HAP-1 (cell line): Measurements from ENCODE around the gene CT47C1.
A peak's percentile ranks its signal among the peaks of the same experiment; 100 is the strongest.

Experiments used
- DNase-seq, 2 experiments: peaks; one replicate each; pipeline ENCODE4 v3.0.0-alpha.2; 2016 to 2020; ENCODE audit warnings: low spot score in 2 of 2
- H3K27me3 ChIP-seq: fragments of 250-450 bp; sonication (Bioruptor Pico); 2 replicates; pipeline ENCODE4 v1.5.1; 2020; ENCODE audit warnings: low read depth, mild to moderate bottlenecking, moderate library complexity
- H3K36me3 ChIP-seq: fragments of 250-450 bp; sonication (Bioruptor Pico); replicated peaks from 2 replicates; pipeline ENCODE4 v1.5.1; 2020; ENCODE audit warnings: mild to moderate bottlenecking
- H3K4me1 ChIP-seq: fragments of 250-450 bp; sonication (Bioruptor Pico); 2 replicates; pipeline ENCODE4 v1.5.1; 2020; ENCODE audit warnings: mild to moderate bottlenecking
- H3K4me3 ChIP-seq: fragments of 250-450 bp; sonication (Bioruptor Pico); 2 replicates; pipeline ENCODE4 v1.5.1; 2020; ENCODE audit warnings: mild to moderate bottlenecking, moderate library complexity
- H3K9me3 ChIP-seq: fragments of 250-450 bp; sonication (Bioruptor Pico); 2 replicates; pipeline ENCODE4 v1.5.1; 2020; ENCODE audit warnings: mild to moderate bottlenecking, moderate library complexity
- in situ Hi-C: fragments of 300-500 bp; cut with MboI; formaldehyde crosslinking; loops from 3 replicates; pipeline ENCODE4 v1.14.3; 2020; ENCODE audit warnings: low sequenced_read_pairs, inconsistent platforms, mixed read lengths

CT47C1 gene

GRCh38 chrX:119090627-119091026 lies 17.8 kb downstream of the CT47C1 start:
- no peaks in the 10 kb centered on the region for H3K4me1 ChIP-seq
- no peaks in the 10 kb centered on the region for H3K36me3 ChIP-seq
- H3K9me3 ChIP-seq, result no peaks in the 10 kb centered on the region
- no peak overlapping the region for H3K4me3 ChIP-seq
- H3K27me3 ChIP-seq, result peaks cover 6% of the 10 kb centered on the region
- in situ Hi-C loops, result no loop called here
- no peak for DNase-seq

DNA sequence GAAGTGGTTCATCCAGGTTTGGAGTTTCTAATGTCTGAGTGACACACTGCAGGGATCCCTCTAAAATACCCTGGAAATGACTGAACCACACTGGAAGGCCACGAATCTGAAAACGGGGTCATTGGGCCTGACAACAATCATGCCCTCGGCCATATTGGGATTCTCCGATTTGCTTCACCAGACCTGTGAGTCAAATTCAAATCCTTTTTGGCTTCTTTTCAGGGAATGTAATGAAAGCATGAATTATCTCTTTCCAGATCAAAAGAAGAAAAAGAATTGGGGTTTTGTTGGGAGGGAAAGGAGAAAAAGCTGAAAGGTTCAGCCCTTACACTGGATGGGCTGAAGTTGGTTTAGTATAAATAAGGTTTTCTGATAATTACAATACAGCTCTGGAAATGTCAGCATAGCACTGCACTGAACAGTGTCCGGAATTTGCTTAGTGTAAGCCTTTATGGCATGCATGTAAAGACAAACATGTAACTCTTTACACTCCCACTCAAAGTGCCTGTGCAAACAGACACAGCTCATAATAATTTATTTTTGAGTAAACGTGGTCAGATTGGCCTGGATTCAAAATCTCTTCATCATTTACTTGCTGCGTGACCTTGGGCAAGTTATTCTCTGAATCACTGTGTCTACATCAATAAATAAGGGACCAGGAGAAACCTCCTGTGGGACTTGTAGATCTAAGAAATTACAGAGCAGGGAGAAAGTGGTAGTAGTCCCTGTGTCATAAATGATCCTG lies 21.4 kb downstream of the CT47C1 start:
- in situ Hi-C loops, result no loop called here
- H3K4me3 ChIP-seq, result no peak overlapping the region
- DNase-seq, result no peak
- no peaks in the 10 kb centered on the region for H3K9me3 ChIP-seq
- no peaks in the 10 kb centered on the region for H3K36me3 ChIP-seq
- peaks cover 5% of the 10 kb centered on the region for H3K27me3 ChIP-seq
- H3K4me1 ChIP-seq, result no peaks in the 10 kb centered on the region

GRCh38 chrX:119094819-119095218 lies 22.0 kb downstream of the CT47C1 start:
- in situ Hi-C loops, result no loop called here
- H3K36me3 ChIP-seq, result no peaks in the 10 kb centered on the region
- peaks cover 6% of the 10 kb centered on the region for H3K27me3 ChIP-seq
- DNase-seq, result no peak
- no peaks in the 10 kb centered on the region for H3K4me1 ChIP-seq
- H3K9me3 ChIP-seq, result no peaks in the 10 kb centered on the region
- H3K4me3 ChIP-seq, result no peak overlapping the region

GRCh38 chrX:119095936-119096335 lies 23.1 kb downstream of the CT47C1 start:
- in situ Hi-C loops, result no loop called here
- Histone ChIP-seq H3K4me1 (no peaks in the 10 kb centered on the region), H3K27me3 (peaks cover 8% of the 10 kb centered on the region), H3K36me3 (no peaks in the 10 kb centered on the region), H3K4me3 (no peak overlapping the region), H3K9me3 (no peaks in the 10 kb centered on the region)
- no peak for DNase-seq

DNA sequence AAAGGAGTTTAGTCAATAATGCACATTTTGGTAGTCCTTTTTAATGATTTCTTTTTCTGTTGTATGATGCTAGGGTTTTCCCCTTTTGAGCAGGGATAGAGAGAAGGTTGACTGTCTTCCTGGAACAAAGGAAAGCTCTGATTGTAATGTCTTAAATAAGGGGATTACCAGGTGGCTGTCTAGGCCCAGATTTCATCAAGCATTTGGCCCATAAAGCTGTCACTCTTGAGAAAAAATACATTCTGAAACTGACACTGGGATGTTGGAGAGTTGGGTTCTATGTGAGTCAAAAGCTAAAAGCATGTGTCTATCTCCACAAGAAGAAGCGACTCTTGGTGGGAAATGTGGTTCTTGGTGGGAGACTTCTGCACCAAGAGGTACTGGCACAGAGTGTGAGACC lies 28.4 kb downstream of the CT47C1 start:
- Histone ChIP-seq H3K4me1 (no peaks in the 10 kb centered on the region), H3K36me3 (no peaks in the 10 kb centered on the region), H3K27me3 (peaks cover 15% of the 10 kb centered on the region), H3K9me3 (no peaks in the 10 kb centered on the region), H3K4me3 (no peak overlapping the region)
- DNase-seq, result no peak
- in situ Hi-C loops, result no loop called here

GRCh38 chrX:119105826-119106225 lies 33.0 kb downstream of the CT47C1 start:
- Histone ChIP-seq H3K9me3 (no peaks in the 10 kb centered on the region), H3K4me1 (no peaks in the 10 kb centered on the region), H3K4me3 (no peak overlapping the region), H3K36me3 (no peaks in the 10 kb centered on the region), H3K27me3 (peaks cover 12% of the 10 kb centered on the region)
- no peak for DNase-seq
- in situ Hi-C loops, result no loop called here

DNA sequence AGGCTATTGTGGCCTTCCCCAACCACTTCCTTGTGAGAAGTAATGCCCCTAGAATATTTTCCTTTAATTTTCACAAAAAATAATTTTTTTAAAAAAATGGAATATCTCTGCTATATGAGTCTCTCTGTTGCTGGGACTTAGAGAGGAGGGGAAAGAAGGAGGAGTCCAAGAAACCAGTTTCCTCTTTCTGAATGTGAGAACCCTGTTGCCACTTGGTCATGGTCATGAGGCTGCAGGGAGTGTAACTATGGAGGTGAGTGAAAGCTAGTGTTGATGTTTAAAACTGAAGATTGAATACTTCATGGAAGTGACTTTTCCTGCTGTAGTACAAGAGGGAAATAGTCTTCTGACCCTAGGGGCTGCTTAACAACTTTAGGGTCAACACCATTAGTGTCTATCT lies 34.4 kb downstream of the CT47C1 start:
- no peaks in the 10 kb centered on the region for H3K9me3 ChIP-seq
- H3K4me1 ChIP-seq, result no peaks in the 10 kb centered on the region
- H3K36me3 ChIP-seq, result no peaks in the 10 kb centered on the region
- H3K27me3 ChIP-seq, result peaks cover 10% of the 10 kb centered on the region
- in situ Hi-C loops, result no loop called here
- no peak overlapping the region for H3K4me3 ChIP-seq
- DNase-seq, result no peak

- in situ Hi-C loops, result no loop called here
- peaks cover 13% of the 10 kb centered on the region; the same call in 1 of the 2 replicates for H3K27me3 ChIP-seq
- H3K4me1 ChIP-seq, result no peaks in the 10 kb centered on the region
- peak; percentile 71 to 83 for DNase-seq
- no peak overlapping the region for H3K4me3 ChIP-seq
- no peaks in the 10 kb centered on the region for H3K9me3 ChIP-seq
- no peaks in the 10 kb centered on the region for H3K36me3 ChIP-seq
Measured at GRCh38 chrX:119118780-119119395, 46.1 kb downstream of the CT47C1 start.

DNA sequence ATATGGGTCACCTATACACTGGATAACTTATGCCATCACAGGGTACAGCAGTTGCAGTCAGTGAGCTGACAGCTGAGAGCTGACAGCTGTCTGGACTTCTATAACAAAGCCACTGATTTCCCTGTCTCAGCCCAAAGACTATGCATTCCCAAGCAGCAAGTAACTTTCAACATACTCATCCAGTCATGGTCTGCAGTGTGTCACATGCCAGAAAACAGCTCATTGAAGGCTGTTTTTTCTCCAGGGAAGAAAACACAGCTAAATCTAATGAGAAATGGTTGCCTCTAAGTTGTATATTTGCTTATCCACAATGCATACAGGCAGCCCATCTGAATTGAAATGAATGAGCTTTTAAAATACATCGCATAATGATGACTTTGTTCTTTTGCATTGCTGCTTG lies 48.5 kb downstream of the CT47C1 start:
- Histone ChIP-seq H3K27me3 (no peaks in the 10 kb centered on the region), H3K9me3 (no peaks in the 10 kb centered on the region), H3K4me1 (no peaks in the 10 kb centered on the region), H3K4me3 (no peak overlapping the region), H3K36me3 (no peaks in the 10 kb centered on the region)
- in situ Hi-C loops, result no loop called here
- no peak for DNase-seq
